Neutrophil (primary cell): ENCODE results near the gene LRRC8C.

Source experiments
- H3K27ac ChIP-seq: fragments of 200-600 bp; sonication (generic); 2 replicates; pipeline ENCODE4 v1.5.1; 2016; ENCODE audit warnings: mild to moderate bottlenecking, moderate library complexity
- H3K27me3 ChIP-seq: fragments of 200-600 bp; sonication (generic); 2 replicates; pipeline ENCODE4 v1.6.0; 2016; ENCODE audit warnings: mild to moderate bottlenecking
- H3K36me3 ChIP-seq: fragments of 200-600 bp; sonication (generic); 2 replicates; pipeline ENCODE4 v1.5.1; 2017
- H3K4me1 ChIP-seq, 2 experiments: fragments of 200-600 bp in 1 of 2; sonication (generic) in 1 of 2; 1 replicate in 1 of 2; 2 replicates in 1 of 2; pipeline versions ENCODE4 v1.5.1 to v1.6.1; 2013 to 2016; ENCODE audit warnings: low read depth in 1 of 2, low read length in 1 of 2, mild to moderate bottlenecking in 1 of 2, moderate library complexity in 1 of 2; ENCODE audit not compliant: control insufficient read depth in 1 of 2, insufficient read depth in 1 of 2
- H3K4me3 ChIP-seq, 2 experiments: fragments of 200-600 bp in 1 of 2; sonication (generic) in 1 of 2; 1 replicate in 1 of 2; 2 replicates in 1 of 2; pipeline ENCODE4 v1.5.1; 2013 to 2016; ENCODE audit warnings: low read depth in 1 of 2, low read length in 1 of 2, mild to moderate bottlenecking in 1 of 2, moderate library complexity in 1 of 2
- H3K9me3 ChIP-seq: fragments of 200-600 bp; sonication (generic); 2 replicates; pipeline ENCODE4 v1.5.1; 2016
- TF ChIP-seq, protein P1 (sequence below): fragments of 200-600 bp; sonication (generic); IDR thresholded peaks from 2 replicates; pipeline ENCODE4 v1.5.1; 2016; ENCODE audit warnings: antibody characterized with exemption

Gene LRRC8C

DNA sequence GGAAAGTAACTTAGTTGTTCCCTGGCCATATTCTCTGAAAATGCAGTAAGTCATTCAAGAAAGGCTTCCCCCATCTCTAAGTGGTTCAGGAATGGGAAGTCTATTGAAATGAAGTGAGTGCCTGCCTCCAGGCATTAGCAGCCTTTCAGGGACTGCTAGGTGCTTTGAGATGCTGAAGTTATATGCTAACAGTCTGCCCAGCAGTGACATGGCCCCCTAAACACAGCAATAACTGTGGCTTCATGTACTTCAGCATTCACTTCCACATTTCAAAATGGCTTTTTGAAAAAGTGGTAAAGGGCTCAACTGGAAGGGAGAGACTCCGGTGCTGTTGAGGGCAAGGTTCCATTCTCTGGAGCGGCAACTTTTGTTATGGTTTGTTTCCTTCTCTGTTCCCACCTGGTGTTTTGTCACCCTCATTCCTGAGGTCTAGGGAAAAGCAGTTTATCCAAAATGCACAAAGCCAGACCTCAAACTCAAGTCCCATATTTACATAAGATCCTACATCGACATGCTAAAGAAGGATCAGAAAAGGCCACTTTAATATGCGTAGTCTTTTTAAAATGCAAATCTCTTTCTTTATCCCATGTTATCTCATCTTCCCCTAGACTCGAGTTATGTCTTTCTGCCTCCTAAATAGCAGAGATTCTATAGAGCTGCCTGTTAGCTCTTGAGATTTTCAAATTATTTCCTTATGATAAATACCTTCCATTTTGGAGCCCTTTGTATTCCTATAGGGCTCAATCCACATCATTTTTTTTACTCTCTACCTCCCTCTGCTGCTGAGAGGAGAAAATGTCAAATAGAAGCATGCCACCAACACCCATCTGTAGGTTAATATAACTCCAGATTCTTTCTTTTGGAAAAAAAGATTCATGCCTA is 34.2 kb upstream of the LRRC8C start:
- no peaks in the 10 kb centered on the region for H3K36me3 ChIP-seq
- TF ChIP-seq, protein P1, sequence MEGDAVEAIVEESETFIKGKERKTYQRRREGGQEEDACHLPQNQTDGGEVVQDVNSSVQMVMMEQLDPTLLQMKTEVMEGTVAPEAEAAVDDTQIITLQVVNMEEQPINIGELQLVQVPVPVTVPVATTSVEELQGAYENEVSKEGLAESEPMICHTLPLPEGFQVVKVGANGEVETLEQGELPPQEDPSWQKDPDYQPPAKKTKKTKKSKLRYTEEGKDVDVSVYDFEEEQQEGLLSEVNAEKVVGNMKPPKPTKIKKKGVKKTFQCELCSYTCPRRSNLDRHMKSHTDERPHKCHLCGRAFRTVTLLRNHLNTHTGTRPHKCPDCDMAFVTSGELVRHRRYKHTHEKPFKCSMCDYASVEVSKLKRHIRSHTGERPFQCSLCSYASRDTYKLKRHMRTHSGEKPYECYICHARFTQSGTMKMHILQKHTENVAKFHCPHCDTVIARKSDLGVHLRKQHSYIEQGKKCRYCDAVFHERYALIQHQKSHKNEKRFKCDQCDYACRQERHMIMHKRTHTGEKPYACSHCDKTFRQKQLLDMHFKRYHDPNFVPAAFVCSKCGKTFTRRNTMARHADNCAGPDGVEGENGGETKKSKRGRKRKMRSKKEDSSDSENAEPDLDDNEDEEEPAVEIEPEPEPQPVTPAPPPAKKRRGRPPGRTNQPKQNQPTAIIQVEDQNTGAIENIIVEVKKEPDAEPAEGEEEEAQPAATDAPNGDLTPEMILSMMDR = no peak
- no peak overlapping the region for H3K4me3 ChIP-seq
- H3K27ac ChIP-seq = no peak overlapping the region
- no peaks in the 10 kb centered on the region for H3K9me3 ChIP-seq
- H3K27me3 ChIP-seq = no peaks in the 10 kb centered on the region
- no peaks in the 10 kb centered on the region for H3K4me1 ChIP-seq

DNA sequence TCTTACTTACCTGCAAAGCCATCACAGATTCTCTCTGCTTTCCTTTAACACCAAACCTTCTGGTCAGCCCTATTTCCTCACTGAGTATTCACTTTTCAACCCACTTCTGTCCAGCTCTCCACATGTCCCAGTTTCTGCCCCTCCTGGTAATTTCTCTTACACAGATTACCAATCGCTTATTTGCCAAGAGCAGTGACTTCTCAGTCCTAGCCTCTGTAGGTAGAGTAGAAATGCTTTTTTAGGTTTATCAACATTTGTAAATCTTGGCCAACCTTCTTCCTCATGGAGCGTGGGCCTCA is 33.6 kb upstream of the LRRC8C start:
- TF ChIP-seq, protein P1 = peak; percentile 16
- Histone ChIP-seq H3K4me1 (no peaks in the 10 kb centered on the region), H3K27me3 (no peaks in the 10 kb centered on the region), H3K4me3 (no peak overlapping the region), H3K9me3 (no peaks in the 10 kb centered on the region), H3K27ac (no peak overlapping the region), H3K36me3 (no peaks in the 10 kb centered on the region)

DNA sequence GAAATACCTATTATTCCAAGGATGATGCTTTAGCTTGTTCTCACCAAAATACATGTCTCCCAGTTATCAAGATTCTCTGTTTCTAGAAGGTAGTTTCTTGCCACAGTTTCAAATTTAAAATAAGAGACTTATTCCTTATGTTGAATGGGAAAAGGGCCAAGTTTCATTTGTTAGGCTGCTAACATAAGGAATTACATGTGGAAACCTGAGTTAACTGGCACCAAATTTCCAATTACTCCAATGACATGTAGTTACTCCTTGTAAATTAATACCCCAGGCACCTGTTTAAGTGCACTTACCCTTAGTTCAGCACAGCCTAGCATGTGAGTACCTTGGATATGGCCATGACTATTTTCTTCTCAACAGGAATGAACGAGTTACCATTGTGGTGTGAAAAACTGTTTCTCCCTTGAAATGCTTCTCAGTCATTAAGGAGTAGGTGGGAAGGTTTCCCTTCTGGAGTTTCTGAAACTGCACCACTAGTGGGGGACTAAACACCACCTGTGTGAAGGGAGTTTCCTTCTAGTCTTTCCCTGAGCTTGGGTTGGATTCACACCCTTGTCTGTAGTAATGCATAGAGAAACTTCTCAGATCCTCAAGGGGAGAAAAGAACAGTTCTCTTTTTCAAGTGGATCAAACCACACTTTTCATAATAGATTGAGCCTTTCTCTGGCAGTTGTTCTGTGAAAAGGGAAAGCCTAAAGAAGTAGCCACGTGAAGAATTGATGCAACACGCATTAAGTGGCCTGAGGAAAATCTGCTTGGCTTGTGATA is 32.3 kb upstream of the LRRC8C start:
- Histone ChIP-seq H3K36me3 (no peaks in the 10 kb centered on the region), H3K27me3 (no peaks in the 10 kb centered on the region), H3K9me3 (no peaks in the 10 kb centered on the region), H3K4me1 (no peaks in the 10 kb centered on the region), H3K4me3 (no peak overlapping the region), H3K27ac (no peak overlapping the region)
- TF ChIP-seq, protein P1 = no peak

DNA sequence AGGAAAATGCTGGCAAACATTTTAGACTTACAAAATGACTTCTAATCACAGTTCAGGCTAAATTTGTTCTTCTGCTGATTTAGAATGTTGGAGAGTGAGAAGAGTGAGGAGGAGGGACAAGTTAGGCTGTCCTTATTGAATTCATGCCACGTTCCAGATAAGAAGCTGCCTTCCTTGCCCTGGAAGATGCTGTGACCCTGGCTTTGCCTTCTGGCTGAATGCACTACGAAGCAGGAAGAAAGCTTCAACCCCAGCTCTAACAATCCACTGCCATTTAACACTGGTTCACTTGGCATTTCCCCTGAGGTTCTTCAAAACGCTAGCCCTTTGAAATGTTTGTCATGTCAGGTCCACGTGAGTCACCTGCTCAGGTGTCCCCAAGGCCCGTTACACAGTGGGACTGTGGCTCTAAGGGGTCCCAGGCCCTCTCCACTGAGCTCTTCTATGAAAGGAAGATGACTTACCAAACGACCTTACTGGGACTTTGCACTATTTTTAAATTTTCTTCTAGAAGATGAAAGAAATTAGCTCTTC is 30.0 kb upstream of the LRRC8C start:
- Histone ChIP-seq H3K27me3 (no peaks in the 10 kb centered on the region), H3K4me3 (no peak overlapping the region), H3K36me3 (no peaks in the 10 kb centered on the region), H3K27ac (no peak overlapping the region), H3K4me1 (no peaks in the 10 kb centered on the region), H3K9me3 (no peaks in the 10 kb centered on the region)
- TF ChIP-seq, protein P1 = no peak

DNA sequence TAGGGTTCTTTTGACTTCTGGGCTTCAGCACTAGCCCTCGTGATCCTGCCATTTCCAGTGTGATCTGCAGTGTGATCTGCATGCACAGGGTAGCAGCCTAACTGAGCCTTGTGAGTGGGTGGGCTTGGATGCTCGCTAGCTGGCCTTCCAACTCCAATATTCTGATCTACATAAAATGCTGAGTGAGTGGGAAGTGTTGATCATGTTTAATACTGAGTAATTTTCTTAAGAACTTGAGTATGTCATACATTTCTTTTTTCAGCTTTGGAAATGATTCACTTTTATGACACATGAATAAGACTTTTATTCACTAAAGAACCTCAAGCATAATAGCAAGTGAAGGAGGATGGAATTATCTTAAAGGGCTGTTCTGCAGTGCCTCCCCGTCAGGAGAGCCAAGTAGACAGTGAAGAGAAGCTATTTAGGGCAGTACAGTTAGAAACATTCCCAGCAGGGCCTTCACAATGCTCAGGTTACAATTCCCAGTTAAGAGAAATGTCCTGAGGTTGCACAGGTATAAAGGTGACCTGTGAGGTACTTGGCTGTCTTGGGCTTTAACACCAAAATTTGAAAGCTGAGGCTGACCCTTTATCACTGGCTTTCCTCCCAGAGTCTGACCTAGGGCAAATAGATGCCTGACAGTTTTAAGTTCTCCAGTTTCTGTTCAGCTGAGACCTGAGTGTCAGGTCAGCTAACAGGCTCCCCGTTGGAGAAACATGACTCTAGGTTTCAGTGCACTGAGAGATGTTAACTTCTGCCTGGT is 29.1 kb upstream of the LRRC8C start:
- H3K9me3 ChIP-seq = no peaks in the 10 kb centered on the region
- H3K4me3 ChIP-seq = no peak overlapping the region
- H3K27me3 ChIP-seq = no peaks in the 10 kb centered on the region
- H3K36me3 ChIP-seq = no peaks in the 10 kb centered on the region
- H3K27ac ChIP-seq = no peak overlapping the region
- TF ChIP-seq, protein P1 = no peak
- no peaks in the 10 kb centered on the region for H3K4me1 ChIP-seq
